Calu3 (cell line): Measurements from ENCODE around the gene HP1BP3. TPM values are rescaled to one million over a fixed set of nuclear protein-coding genes. Genes with fewer than 3 reads are reported as not detected.
"Not testable (repeated sequence)": the region's sequence is repeated elsewhere in the genome, so short reads cannot be mapped to it uniquely, and the experiment has no call there.

Experiments
- BruUV-seq: library from RNA; stranded (reverse); fragments of 400-500 nt; replicated peaks from 2 replicates; lab custom pipeline; 2021; lab: Mats Ljungman, UMichigan
- CTCF ChIA-PET: fragments of 300-600 bp; sonication (Branson Sonifier 250); formaldehyde crosslinking; loops from one replicate; lab custom pipeline; 2022; ENCODE audit warnings: antibody characterized with exemption; lab: Charles Lee
- DNase-seq: peaks from one replicate; pipeline ENCODE4 v3.0.0; 2022
- H3K27ac Mint-ChIP-seq: one replicate; pipeline ENCODE4 v1.8.0; 2022; ENCODE audit warnings: mixed read lengths; ENCODE audit not compliant: unreplicated experiment
- H3K27me3 Mint-ChIP-seq: one replicate; pipeline ENCODE4 v1.8.0; 2022; ENCODE audit warnings: mixed read lengths; ENCODE audit not compliant: unreplicated experiment
- H3K36me3 Mint-ChIP-seq: one replicate; pipeline ENCODE4 v1.8.0; 2022; ENCODE audit warnings: mild to moderate bottlenecking, moderate library complexity, mixed read lengths; ENCODE audit not compliant: insufficient read depth, unreplicated experiment
- H3K4me1 Mint-ChIP-seq: one replicate; pipeline ENCODE4 v1.8.0; 2022; ENCODE audit warnings: mild to moderate bottlenecking, low read depth, mixed read lengths; ENCODE audit not compliant: unreplicated experiment
- H3K4me3 Mint-ChIP-seq: one replicate; pipeline ENCODE4 v1.8.0; 2022; ENCODE audit warnings: mild to moderate bottlenecking, low read depth, moderate library complexity, mixed read lengths; ENCODE audit not compliant: unreplicated experiment
- H3K9me3 Mint-ChIP-seq: one replicate; pipeline ENCODE4 v1.8.0; 2022; ENCODE audit warnings: low read depth, mixed read lengths; ENCODE audit not compliant: unreplicated experiment
- intact Hi-C: fragments of 100-400 bp; cut with micrococcal nuclease; formaldehyde crosslinking; loops from one replicate; pipeline ENCODE4 v1.10.0; 2022; ENCODE audit not compliant: unreplicated experiment
- total RNA-seq: library from RNA; stranded (reverse); gene quantifications from 2 replicates; pipeline ENCODE4 v1.2.3, GENCODE V29; 2022
- TF ChIP-seq, protein P1 (sequence below): fragments of 200-600 bp; IDR thresholded peaks from one replicate; pipeline ENCODE4 v1.8.0; 2022; ENCODE audit warnings: antibody characterized with exemption; ENCODE audit not compliant: unreplicated experiment

The HP1BP3 gene
- total RNA-seq, 1 experiment from 2014 or later, result 247 TPM

DNA sequence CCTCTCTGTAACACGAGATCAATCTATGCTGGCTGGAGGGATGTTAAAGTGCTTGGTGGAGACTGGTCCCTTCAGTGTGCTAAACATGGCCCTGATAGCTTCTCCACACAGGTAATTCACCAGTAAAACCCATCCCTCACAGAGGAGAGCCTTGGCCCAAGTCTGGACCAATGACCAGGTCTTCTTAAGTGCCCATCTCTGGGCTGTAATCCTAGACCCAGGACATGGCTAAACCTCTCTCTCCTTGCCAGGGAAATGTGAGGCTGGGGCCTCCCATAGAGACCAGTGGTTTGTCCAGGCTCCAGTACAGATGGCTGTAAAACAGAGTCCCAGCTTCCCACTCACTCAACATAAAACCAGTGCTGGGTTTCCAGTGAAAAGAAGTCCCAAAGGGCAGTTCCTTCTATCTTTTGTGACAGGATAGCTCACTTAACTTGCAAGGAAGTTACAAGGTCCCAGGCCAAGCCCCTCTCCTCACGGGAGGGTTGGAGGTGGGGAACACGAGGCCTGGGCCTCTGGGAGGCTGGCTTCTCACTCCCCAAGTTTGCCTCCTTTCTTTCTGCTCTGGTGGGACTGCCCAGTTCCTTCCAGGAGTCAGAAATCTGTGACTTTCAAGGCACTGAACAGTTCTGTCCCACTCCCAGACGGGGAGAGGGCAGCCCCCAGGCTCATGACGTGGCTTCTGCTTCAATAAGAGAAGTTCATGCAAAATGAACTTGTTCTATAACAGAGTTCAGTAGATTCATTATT lies 67.1 kb downstream of the HP1BP3 start:
- peaks cover 10% of the 10 kb centered on the region for H3K4me1 Mint-ChIP-seq
- peaks cover 17% of the 10 kb centered on the region for H3K36me3 Mint-ChIP-seq
- H3K27ac Mint-ChIP-seq, result no peak overlapping the region
- H3K4me3 Mint-ChIP-seq, result no peak overlapping the region
- TF ChIP-seq, protein P1, sequence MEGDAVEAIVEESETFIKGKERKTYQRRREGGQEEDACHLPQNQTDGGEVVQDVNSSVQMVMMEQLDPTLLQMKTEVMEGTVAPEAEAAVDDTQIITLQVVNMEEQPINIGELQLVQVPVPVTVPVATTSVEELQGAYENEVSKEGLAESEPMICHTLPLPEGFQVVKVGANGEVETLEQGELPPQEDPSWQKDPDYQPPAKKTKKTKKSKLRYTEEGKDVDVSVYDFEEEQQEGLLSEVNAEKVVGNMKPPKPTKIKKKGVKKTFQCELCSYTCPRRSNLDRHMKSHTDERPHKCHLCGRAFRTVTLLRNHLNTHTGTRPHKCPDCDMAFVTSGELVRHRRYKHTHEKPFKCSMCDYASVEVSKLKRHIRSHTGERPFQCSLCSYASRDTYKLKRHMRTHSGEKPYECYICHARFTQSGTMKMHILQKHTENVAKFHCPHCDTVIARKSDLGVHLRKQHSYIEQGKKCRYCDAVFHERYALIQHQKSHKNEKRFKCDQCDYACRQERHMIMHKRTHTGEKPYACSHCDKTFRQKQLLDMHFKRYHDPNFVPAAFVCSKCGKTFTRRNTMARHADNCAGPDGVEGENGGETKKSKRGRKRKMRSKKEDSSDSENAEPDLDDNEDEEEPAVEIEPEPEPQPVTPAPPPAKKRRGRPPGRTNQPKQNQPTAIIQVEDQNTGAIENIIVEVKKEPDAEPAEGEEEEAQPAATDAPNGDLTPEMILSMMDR, result no peak
- H3K27me3 Mint-ChIP-seq, result peaks cover 25% of the 10 kb centered on the region
- CTCF ChIA-PET, result no interaction called here
- no peaks in the 10 kb centered on the region for H3K9me3 Mint-ChIP-seq
- DNase-seq, result no peak
- intact Hi-C loops, result no loop called here
- no TSS peak for BruUV-seq

DNA sequence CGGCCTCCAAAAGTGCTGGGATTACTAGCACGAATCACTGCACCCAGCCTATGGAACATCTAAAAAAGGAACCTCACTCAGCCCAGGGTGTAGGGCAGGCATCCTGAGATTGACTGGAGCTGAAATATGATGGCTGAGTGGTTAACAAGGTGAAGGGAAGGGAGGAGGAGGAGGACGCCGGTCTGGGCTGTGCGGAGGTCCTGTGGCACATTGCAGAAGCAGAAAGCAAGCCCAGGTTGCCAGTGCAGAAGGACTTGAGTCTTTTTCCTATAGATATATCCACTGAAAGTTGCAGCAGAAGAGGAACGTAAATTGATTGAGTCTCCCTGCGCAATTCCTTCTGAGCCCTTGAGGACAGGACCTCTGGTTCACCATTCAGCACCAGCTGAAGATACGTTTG lies 67.8 kb downstream of the HP1BP3 start:
- BruUV-seq, result no TSS peak
- H3K36me3 Mint-ChIP-seq, result peaks cover 17% of the 10 kb centered on the region
- no peak for DNase-seq
- H3K27me3 Mint-ChIP-seq, result peaks cover 25% of the 10 kb centered on the region
- no peak overlapping the region for H3K27ac Mint-ChIP-seq
- H3K4me3 Mint-ChIP-seq, result no peak overlapping the region
- H3K4me1 Mint-ChIP-seq, result peaks cover 10% of the 10 kb centered on the region
- TF ChIP-seq, protein P1, result no peak
- H3K9me3 Mint-ChIP-seq, result no peaks in the 10 kb centered on the region
- CTCF ChIA-PET, result no interaction called here
- intact Hi-C loops, result no loop called here

GRCh38 chr1:20718343-20718882 lies 68.7 kb downstream of the HP1BP3 start:
- DNase-seq, BruUV-seq, intact Hi-C loops, H3K27ac Mint-ChIP-seq, H3K9me3 Mint-ChIP-seq: not testable (repeated sequence)
- CTCF ChIA-PET, result interaction anchor here (0.6 to 1.0 kb wide), 3 partner anchors 14 to 474 kb away, joined by 3 to 4 read pairs (median 3); partner anchors contain the start of gene SH2D5
- Mint-ChIP-seq H3K4me3 (peak overlapping the region; percentile 46), H3K36me3 (peaks cover 17% of the 10 kb centered on the region), H3K27me3 (peaks cover 25% of the 10 kb centered on the region), H3K4me1 (peaks cover 10% of the 10 kb centered on the region)

DNA sequence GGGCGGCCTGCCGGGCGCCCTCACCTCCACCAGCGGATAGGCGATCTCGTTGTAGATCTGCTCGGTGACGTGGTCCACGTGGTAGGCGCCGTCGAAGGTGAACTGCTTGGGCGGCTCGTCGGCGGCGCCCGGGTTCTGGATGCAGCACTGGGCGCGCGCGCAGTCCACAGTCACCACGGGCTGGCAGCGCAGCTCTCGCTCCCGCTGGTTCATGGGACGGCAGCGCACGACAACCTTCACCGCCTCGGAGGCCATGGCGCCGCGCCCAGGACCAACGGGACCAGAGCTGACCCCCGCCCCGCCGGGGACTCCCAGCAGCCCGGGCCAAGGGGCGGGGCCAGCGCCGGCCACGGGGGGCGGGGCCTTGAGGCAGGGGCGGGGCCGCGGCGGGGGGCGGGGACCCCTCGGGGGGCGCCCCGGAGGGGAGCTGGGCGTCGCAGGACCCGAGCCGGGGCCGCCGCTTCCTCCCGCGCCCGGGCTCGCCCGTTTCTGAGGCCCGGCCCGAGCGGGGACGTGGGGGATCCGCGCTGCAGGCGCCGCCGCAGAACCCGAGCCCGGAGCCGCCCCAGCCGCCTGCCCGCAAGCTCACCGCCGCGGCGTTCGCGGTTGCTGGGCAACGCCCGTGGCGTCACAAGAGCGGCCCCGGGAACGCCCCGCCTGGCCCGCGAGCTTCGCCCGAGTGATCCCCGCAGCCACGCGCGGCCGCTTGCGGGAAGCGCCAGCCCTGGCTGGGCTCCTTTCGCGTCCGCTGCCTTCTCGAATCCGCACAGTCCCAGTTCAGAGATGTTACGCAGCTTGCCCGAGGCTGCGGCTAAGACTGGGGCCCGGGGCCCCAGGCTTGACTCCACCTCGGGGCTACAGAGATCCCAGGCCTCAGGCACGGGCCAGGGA lies 69.4 kb downstream of the HP1BP3 start, which contains the start of gene KIF17:
TSS of gene KIF17 (minus strand) at position 556 of the 891 bp plus-strand sequence. CDS start at position 255, 301 bp downstream.
- H3K4me3 Mint-ChIP-seq, result peak within 1 kb of the TSS; percentile 64
- BruUV-seq, result no TSS peak
- peaks cover 17% of the 10 kb centered on the region for H3K36me3 Mint-ChIP-seq
- no peaks in the 10 kb centered on the region for H3K9me3 Mint-ChIP-seq
- H3K27me3 Mint-ChIP-seq, result peaks cover 25% of the 10 kb centered on the region
- TF ChIP-seq, protein P1, result no peak
- intact Hi-C loops, result no loop called here
- CTCF ChIA-PET, result interaction anchor here (0.6 to 1.0 kb wide), 3 partner anchors 14 to 474 kb away, joined by 3 to 4 read pairs (median 3); partner anchors contain the start of gene SH2D5
- peak; percentile 72 for DNase-seq
- H3K27ac Mint-ChIP-seq, result no peak within 1 kb of the TSS
- H3K4me1 Mint-ChIP-seq, result peaks cover 10% of the 10 kb centered on the region
